ENCODE data around the gene GABBR2. TPM values are rescaled to one million over a fixed set of nuclear protein-coding genes. Genes with fewer than 3 reads are reported as not detected.
A peak's percentile ranks its signal among the peaks of the same experiment; 100 is the strongest.

Gene GABBR2
- total RNA-seq, 2 donors from 2014 or later, result 1.2 to 1.3 TPM

DNA sequence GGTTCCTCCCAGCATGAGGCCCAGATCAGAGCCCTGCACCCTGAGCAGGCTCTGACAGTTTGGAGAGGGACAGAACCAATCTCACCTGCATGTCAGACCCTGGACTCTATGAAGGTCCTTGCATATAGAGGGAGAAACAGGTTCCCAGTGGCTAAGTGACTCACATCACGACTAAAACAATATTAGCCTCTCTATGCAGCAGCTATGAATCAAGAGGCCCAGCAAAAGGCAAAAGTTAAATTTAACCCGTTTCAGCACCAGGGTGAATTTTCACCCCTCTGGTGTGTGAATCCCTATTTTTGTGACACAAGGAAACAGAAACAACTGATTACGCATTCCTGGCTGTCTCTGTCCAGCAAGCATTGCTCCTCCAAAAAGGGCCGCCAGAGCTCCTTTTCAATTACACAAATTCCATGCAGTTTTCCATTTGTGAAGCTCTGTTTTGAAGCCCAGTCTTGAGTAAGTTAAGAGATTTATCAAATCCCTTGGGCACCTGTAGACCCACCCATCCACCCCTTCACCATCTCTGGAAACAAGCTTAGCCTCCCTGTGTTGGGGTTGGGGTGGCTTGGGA is 136.6 kb downstream of the GABBR2 start:
- Histone ChIP-seq H3K4me3 (ENCODE audit: low read length) (no peak overlapping the region), H3K4me1 (ENCODE audit: control insufficient read depth, insufficient read depth, low read length) (no peaks in the 10 kb centered on the region), H3K27me3 (ENCODE audit: control insufficient read depth, insufficient read depth, low read length, poor library complexity, severe bottlenecking) (no peaks in the 10 kb centered on the region), H3K27ac (ENCODE audit: low read depth, low read length) (no peak overlapping the region), H3K36me3 (ENCODE audit: control insufficient read depth, insufficient read depth, low read length) (no peaks in the 10 kb centered on the region), H3K9ac (ENCODE audit: extremely low read depth, low read length, poor library complexity, severe bottlenecking) (no peak overlapping the region), H3K9me3 (ENCODE audit: control insufficient read depth, low read length) (no peaks in the 10 kb centered on the region)
- H3K27me3 Mint-ChIP-seq (ENCODE audit: insufficient read depth), result no peaks in the 10 kb centered on the region
- no peaks in the 10 kb centered on the region for H3K4me1 Mint-ChIP-seq
- no peaks in the 10 kb centered on the region for H3K9me3 Mint-ChIP-seq
- H3K4me3 Mint-ChIP-seq, result no peak overlapping the region
- DNase-seq, result peak; percentile 28
- TF ChIP-seq, protein P1, sequence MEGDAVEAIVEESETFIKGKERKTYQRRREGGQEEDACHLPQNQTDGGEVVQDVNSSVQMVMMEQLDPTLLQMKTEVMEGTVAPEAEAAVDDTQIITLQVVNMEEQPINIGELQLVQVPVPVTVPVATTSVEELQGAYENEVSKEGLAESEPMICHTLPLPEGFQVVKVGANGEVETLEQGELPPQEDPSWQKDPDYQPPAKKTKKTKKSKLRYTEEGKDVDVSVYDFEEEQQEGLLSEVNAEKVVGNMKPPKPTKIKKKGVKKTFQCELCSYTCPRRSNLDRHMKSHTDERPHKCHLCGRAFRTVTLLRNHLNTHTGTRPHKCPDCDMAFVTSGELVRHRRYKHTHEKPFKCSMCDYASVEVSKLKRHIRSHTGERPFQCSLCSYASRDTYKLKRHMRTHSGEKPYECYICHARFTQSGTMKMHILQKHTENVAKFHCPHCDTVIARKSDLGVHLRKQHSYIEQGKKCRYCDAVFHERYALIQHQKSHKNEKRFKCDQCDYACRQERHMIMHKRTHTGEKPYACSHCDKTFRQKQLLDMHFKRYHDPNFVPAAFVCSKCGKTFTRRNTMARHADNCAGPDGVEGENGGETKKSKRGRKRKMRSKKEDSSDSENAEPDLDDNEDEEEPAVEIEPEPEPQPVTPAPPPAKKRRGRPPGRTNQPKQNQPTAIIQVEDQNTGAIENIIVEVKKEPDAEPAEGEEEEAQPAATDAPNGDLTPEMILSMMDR (conservative IDR thresholded peaks at IDR 0.05), result no peak
- H3K27ac Mint-ChIP-seq, result no peak overlapping the region
- WGBS, 2 experiments (ENCODE audit: insufficient coverage in 1 of 2, insufficient read length in 1 of 2), result 92 to 100% methylated on average over 2 to 4 of the region's 4 CpGs
- no peaks in the 10 kb centered on the region for H3K36me3 Mint-ChIP-seq (ENCODE audit: low read depth)

DNA sequence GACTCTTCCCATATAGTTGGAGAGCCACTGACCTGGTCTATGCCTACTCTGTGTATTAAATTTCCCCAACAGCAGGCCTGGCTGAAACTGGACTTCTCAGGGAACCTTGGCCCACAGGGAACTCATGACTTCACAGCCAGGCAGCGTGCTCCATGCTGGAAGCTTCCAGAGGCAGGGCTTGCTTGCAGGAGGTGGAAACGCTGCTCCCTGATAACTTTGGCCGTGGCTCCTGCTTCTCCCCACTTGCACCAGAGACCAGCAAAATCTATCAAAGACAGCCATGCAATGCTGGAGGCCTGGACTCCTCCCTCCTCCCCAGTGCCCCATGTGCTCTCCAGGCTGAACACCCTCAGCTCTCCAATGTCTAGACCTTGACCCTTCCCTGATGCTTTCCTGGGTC is 137.1 kb downstream of the GABBR2 start:
- no peaks in the 10 kb centered on the region for H3K4me1 Mint-ChIP-seq
- DNase-seq, result no peak
- no peak overlapping the region for H3K4me3 Mint-ChIP-seq
- TF ChIP-seq, protein P1 (conservative IDR thresholded peaks at IDR 0.05), result no peak
- H3K27me3 Mint-ChIP-seq (ENCODE audit: insufficient read depth), result no peaks in the 10 kb centered on the region
- H3K9me3 Mint-ChIP-seq, result no peaks in the 10 kb centered on the region
- Histone ChIP-seq H3K27ac (ENCODE audit: low read depth, low read length) (no peak overlapping the region), H3K4me1 (ENCODE audit: control insufficient read depth, insufficient read depth, low read length) (no peaks in the 10 kb centered on the region), H3K9me3 (ENCODE audit: control insufficient read depth, low read length) (no peaks in the 10 kb centered on the region), H3K27me3 (ENCODE audit: control insufficient read depth, insufficient read depth, low read length, poor library complexity, severe bottlenecking) (no peaks in the 10 kb centered on the region), H3K9ac (ENCODE audit: extremely low read depth, low read length, poor library complexity, severe bottlenecking) (no peak overlapping the region), H3K4me3 (ENCODE audit: low read length) (no peak overlapping the region), H3K36me3 (ENCODE audit: control insufficient read depth, insufficient read depth, low read length) (no peaks in the 10 kb centered on the region)
- H3K36me3 Mint-ChIP-seq (ENCODE audit: low read depth), result no peaks in the 10 kb centered on the region
- H3K27ac Mint-ChIP-seq, result no peak overlapping the region
- 83 to 86% methylated on average over 1 to 3 of the region's 3 CpGs for WGBS, 2 experiments (ENCODE audit: insufficient coverage in 1 of 2, insufficient read length in 1 of 2)

DNA sequence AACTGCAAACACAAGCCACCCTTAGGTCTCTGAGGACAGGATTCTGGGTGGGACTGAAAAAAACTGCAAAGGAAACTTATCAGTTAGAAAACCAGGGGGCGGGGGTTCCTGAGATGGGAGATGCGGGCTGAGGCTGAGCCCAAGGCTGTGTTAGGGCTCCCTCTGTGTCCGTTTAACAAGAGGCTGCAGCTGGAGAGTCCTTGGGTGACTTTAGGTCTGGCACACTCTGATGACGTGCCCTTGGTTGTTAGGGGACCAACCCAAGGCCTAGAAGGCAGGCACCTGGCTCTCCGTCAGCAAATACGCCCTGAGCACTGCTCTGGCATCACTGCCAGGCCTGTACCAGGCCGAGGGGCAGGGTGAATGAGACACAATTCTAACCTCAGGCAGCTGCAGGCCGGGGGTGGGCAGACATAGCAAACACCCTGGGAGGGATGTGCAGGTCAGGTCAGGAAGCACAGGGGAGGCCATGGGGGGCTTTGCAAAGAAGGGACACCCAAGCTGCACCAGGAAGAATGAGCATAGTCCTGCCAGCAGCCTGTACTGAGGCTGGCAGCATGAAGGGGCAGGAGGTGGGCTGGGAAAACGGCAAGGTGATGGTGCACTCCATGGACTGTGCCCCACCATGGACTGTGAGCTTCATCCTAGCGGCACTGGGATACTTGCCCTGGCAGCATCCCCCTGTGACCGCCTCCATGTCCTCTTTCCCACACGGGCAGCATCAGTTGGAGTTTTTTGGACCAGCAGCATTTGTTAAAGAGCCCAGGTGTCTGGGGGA is 137.9 kb downstream of the GABBR2 start:
- no peak overlapping the region for H3K27ac Mint-ChIP-seq
- TF ChIP-seq, protein P1 (conservative IDR thresholded peaks at IDR 0.05), result peak; percentile 44
- no peak overlapping the region for H3K9ac ChIP-seq (ENCODE audit: extremely low read depth, low read length, poor library complexity, severe bottlenecking)
- H3K4me1 ChIP-seq (ENCODE audit: control insufficient read depth, insufficient read depth, low read length), result no peaks in the 10 kb centered on the region
- no peaks in the 10 kb centered on the region for H3K4me1 Mint-ChIP-seq
- DNase-seq, result peak; percentile 72
- H3K36me3 ChIP-seq (ENCODE audit: control insufficient read depth, insufficient read depth, low read length), result no peaks in the 10 kb centered on the region
- H3K27me3 Mint-ChIP-seq (ENCODE audit: insufficient read depth), result no peaks in the 10 kb centered on the region
- H3K4me3 Mint-ChIP-seq, result no peak overlapping the region
- no peak overlapping the region for H3K4me3 ChIP-seq (ENCODE audit: low read length)
- H3K9me3 ChIP-seq (ENCODE audit: control insufficient read depth, low read length), result no peaks in the 10 kb centered on the region
- H3K36me3 Mint-ChIP-seq (ENCODE audit: low read depth), result no peaks in the 10 kb centered on the region
- 85 to 93% methylated on average over 5 to 12 of the region's 12 CpGs for WGBS, 2 experiments (ENCODE audit: insufficient coverage in 1 of 2, insufficient read length in 1 of 2)
- no peaks in the 10 kb centered on the region for H3K9me3 Mint-ChIP-seq
- H3K27ac ChIP-seq (ENCODE audit: low read depth, low read length), result no peak overlapping the region
- H3K27me3 ChIP-seq (ENCODE audit: control insufficient read depth, insufficient read depth, low read length, poor library complexity, severe bottlenecking), result no peaks in the 10 kb centered on the region
